Activated naive CD8-positive, alpha-beta T cell treated with anti-CD3 and anti-CD28 coated beads, Interleukin-2, amount 50 U/mL, for 24 hours (primary cell): Measurements from ENCODE around the gene CFAP54.
A peak's percentile ranks its signal among the peaks of the same experiment; 100 is the strongest.
"Not testable (repeated sequence)": the region's sequence is repeated elsewhere in the genome, so short reads cannot be mapped to it uniquely, and the experiment has no call there.

Experiments used
- ATAC-seq: fragments of 150-1000 bp; cut with Tn5 transposase; one replicate; pipeline ENCODE4 v1.10.0; 2021
- DNase-seq: peaks from one replicate; pipeline ENCODE4 v3.0.0; 2021
- H3K27ac Mint-ChIP-seq: one replicate; pipeline ENCODE4 v1.8.0; 2021; ENCODE audit warnings: mild to moderate bottlenecking, mixed read lengths
- H3K27me3 Mint-ChIP-seq: one replicate; pipeline ENCODE4 v1.8.0; 2021; ENCODE audit warnings: mixed read lengths
- H3K36me3 Mint-ChIP-seq: one replicate; pipeline ENCODE4 v1.8.0; 2021; ENCODE audit warnings: low read depth, mixed read lengths
- H3K4me1 Mint-ChIP-seq: one replicate; pipeline ENCODE4 v1.8.0; 2021; ENCODE audit warnings: mixed read lengths
- H3K4me3 Mint-ChIP-seq: one replicate; pipeline ENCODE4 v1.8.0; 2021; ENCODE audit warnings: mild to moderate bottlenecking, moderate library complexity, mixed read lengths
- H3K9me3 Mint-ChIP-seq: one replicate; pipeline ENCODE4 v1.8.0; 2021; ENCODE audit warnings: mixed read lengths

CFAP54 gene, protein sequence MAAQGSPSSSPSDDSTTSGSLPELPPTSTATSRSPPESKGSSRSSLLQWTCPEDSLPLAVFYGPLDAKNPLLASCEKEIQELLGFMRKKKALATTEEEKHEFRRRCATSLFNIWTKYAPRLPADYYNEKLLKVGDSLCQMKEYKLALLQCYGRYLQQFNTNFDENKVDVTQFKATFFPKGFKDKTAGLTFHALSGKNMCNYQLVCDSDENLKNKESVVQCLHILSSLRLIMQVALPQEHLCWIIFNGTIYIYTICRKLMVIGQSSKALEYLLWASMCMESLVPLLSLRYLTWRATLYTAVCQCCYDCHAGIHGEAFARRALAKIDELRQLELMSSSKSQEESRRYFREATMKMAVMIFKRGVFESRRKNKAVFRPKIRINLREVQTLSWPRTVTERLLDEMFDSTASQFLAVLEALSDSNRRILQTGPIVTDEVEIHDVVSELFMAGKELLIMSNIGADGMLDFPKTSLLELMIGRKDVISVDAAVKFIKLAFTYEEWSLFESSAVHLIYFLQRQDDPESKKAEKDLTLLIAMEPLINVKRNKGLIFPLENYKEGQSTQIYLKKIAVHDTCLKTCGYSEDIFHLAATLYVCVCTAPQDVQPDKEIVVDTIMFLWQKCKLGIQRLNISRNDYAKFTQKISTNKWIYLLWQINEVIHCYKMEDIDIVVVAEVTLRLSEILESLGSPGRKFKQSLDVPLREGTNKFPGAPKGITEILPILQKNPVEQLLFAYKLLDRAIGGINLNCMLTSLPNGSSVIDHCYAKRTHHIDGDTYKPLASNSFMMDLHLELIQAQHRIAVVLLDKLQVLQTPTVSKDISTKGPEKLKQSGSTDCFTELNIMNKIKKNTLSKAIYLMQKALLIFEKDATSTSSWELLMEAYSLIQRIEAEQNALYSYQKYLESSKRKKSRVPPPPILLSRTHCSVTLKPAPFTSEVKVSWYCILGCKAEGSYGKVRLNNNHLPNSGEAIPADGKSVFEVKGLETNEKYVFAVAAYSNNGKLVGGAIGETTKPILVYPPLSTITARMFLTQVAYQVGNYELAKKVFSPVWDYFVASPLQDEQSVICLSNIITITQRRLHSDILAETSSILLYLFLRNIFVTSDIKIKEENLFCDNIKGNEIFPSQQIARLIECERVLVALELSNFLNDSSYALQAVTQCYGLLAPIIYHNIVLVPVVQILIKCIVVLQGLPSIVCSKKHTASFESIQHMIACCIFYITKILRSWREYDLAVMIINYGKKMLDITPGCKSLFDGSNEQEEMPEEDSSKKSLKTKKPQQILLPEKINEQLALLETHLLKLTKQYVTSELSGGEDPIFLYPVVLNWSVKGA (N-terminal part only)

DNA sequence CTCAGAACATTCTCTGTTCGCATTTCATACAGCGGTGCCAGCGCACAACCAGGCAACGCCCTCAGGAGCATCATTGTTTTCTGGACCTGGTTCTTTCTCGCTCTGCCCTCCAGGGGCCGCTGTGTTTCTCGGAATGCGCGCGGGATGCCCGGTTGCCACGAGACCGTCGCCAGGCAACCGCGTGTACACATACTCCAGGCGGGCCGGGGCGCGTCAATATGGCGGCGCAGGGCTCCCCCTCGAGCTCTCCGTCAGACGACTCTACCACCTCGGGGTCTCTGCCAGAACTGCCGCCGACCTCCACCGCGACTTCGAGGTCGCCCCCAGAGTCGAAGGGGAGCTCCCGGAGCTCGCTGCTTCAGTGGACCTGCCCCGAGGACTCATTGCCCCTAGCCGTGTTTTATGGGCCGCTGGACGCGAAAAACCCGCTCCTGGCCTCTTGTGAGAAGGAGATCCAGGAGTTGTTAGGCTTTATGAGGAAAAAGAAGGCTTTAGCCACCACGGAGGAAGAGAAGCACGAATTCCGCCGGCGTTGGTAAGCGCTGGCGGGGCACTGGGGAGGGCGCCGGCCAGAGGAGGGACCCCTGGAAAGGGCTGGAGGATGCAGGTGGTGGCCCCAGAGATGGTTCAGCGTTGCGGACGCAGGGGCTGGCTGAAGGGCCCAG, at the start of gene CFAP54:
Gene CFAP54 (plus strand): TSS at position 186 of the 665 bp plus-strand sequence. CDS start 33 bp downstream, at position 219.
- Mint-ChIP-seq H3K36me3 (no peaks in the 10 kb centered on the region), H3K27me3 (no peaks in the 10 kb centered on the region), H3K27ac (peak within 1 kb of the TSS; percentile 74), H3K4me1 (peaks cover 30% of the 10 kb centered on the region), H3K4me3 (peak within 1 kb of the TSS; percentile 85), H3K9me3 (no peaks in the 10 kb centered on the region)
- ATAC-seq (peak; percentile 95), DNase-seq (peak; percentile 94)

DNA sequence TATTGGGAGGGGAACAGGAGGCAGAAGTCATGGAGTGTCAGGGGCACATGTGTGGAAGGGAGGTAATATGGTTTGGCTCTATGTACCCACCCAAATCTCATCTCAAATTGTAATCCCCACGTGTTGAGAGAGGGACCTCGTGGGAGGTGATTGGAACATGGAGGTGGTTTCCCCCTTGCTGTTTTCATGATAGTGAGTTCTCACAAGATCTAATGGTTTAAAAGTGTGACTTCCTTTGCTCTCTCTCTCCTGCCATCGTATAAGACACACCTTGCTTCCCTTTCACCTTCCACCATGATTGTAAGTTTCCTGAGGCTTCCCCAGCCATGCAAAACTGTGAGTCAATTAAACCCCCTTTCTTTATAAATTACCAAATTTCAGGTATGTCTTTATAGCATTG, 47.6 kb upstream of the CFAP54 start:
- DNase-seq (no peak), ATAC-seq (no peak)
- no peaks in the 10 kb centered on the region for H3K36me3 Mint-ChIP-seq
- H3K4me1 Mint-ChIP-seq, result peaks cover 48% of the 10 kb centered on the region
- peaks cover 7% of the 10 kb centered on the region for H3K9me3 Mint-ChIP-seq
- no peaks in the 10 kb centered on the region for H3K27me3 Mint-ChIP-seq
- H3K4me3 Mint-ChIP-seq, result no peak overlapping the region
- peak overlapping the region; percentile 77 for H3K27ac Mint-ChIP-seq

DNA sequence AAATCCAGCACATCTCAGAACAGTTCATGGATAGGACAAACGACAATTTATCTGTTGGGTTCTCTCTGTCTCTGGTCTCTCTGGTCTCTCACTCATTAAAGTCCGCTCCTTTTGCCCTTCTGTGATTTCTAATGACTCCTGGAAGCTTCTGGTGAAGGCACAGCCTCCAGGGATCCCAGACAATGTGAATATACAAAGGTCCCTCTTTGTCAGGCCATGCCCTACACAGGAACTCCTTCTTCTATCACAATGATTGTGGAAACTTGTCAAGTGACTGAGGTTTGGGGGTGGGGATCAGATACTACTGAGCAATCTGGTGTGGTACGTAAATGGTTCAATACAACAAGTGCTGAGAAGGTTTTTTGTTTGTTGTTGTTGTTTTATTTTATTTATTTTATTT, 46.5 kb upstream of the CFAP54 start:
- Mint-ChIP-seq H3K4me1 (peaks cover 48% of the 10 kb centered on the region), H3K36me3 (no peaks in the 10 kb centered on the region), H3K9me3 (peaks cover 7% of the 10 kb centered on the region), H3K27ac (peak overlapping the region; percentile 28), H3K4me3 (no peak overlapping the region), H3K27me3 (no peaks in the 10 kb centered on the region)
- DNase-seq (no peak), ATAC-seq (no peak)

DNA sequence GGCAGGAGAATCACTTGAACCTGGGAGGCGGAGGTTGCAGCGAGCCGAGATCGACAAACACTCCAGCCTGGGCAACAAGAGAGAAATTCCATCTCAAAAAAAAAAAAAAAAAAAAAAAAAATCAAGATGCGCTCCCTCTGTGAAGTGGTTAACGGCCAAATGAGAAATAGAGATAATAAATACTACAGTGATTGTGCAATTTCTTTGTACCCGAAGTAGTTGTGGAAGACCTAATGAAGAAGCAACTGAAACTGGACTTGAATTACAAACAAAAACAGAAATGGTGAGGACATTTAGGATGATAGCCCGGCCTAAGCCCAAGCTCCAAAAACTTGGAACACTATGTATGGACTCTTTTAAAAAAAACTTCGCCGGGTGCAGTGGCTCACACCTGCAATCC, 45.0 kb upstream of the CFAP54 start:
- DNase-seq, result no peak
- no peak for ATAC-seq
- Mint-ChIP-seq H3K27ac (no peak overlapping the region), H3K9me3 (peaks cover 7% of the 10 kb centered on the region), H3K4me3 (no peak overlapping the region), H3K27me3 (no peaks in the 10 kb centered on the region), H3K36me3 (no peaks in the 10 kb centered on the region), H3K4me1 (peaks cover 49% of the 10 kb centered on the region)

DNA sequence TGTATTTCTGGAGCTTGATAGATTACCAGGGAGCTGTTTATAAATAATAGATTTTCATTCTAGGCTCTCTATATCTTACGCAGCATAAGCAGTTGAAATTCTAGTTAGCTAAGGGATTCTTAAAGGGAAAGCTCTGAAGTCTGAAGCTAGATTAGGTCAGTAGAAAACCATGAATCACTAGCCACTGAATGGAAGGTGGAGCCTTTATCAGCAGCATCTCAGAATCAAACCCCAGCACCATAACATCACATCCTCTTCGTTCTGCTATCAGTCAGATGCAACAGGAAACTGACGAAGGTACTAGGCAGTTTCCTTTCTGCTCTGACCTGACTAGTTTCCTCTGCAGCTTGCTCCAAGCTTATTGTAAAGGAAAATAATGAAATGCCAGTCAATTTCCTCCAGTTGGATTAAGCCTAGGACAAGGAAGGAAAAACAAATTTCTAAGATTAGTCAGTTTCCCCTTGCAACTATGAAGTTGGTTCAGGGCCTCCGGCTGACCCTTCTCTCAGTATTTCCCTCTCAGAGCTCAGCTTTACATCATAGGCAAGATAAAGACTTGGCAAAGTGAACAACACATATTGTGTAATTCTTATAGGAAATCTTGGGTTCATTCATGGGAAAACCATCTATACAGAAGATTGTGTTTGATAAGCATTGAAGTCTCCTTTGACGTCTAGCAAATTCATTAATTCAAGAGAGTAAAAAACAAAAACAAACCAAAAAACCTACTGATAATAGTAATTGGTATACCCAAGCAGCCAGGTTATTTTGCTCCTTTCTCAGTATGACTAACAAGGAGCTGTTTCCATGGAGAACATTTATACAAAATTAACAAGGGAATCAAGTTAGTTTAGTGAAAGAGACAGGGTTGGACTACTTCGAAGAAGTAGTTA, 43.4 kb upstream of the CFAP54 start:
- no peaks in the 10 kb centered on the region for H3K36me3 Mint-ChIP-seq
- H3K4me1 Mint-ChIP-seq, result peaks cover 46% of the 10 kb centered on the region
- H3K27ac Mint-ChIP-seq, result peak overlapping the region; percentile 97
- DNase-seq (peak; percentile 30), ATAC-seq (peak; percentile 98)
- H3K4me3 Mint-ChIP-seq, result peak overlapping the region; percentile 72
- H3K9me3 Mint-ChIP-seq, result peaks cover 10% of the 10 kb centered on the region
- H3K27me3 Mint-ChIP-seq, result no peaks in the 10 kb centered on the region

DNA sequence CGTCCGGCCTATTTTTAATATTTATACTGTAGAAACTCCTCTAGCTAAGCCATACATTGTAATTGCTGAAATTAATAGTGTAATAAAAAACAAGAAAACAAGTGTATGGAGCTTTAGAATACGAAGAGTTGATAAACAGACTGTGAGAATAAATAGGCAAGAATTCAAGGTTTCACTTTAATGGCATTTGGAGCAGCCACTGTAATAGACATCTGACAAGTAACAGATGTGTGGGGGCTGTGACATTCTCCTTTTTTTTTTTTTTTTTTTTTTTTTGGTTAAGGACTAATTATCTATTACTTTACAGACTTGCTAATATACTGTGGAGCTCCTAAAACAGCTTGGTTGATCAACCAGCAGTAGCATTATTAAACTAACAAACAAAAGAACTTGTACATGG, 42.1 kb upstream of the CFAP54 start:
- no peak overlapping the region for H3K4me3 Mint-ChIP-seq
- no peak for ATAC-seq
- H3K4me1 Mint-ChIP-seq, result peaks cover 38% of the 10 kb centered on the region

DNA sequence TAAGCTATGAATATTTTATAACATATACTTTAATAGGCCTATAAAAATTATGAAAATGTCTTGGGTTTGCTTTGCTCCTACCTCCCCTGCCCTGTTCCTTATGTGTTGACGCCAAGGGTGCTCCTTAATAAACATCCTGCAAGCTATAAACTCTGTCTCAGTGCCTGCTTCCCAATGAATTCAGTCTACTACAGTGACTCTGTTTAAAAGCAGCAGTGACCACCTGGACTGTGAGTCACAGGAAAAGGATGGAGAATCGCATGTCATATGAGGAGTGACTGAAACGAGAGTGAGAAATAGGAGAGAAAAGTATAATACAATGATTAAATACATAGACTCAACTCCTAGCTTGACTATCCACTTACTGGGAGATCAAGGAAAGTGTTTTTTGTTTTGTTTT, 41.1 kb upstream of the CFAP54 start:
- H3K36me3 Mint-ChIP-seq, result no peaks in the 10 kb centered on the region
- peaks cover 3% of the 10 kb centered on the region for H3K9me3 Mint-ChIP-seq
- H3K4me3 Mint-ChIP-seq, result no peak overlapping the region
- peaks cover 32% of the 10 kb centered on the region for H3K4me1 Mint-ChIP-seq
- no peaks in the 10 kb centered on the region for H3K27me3 Mint-ChIP-seq
- H3K27ac Mint-ChIP-seq, result no peak overlapping the region
- ATAC-seq (no peak), DNase-seq (no peak)

More for the DNA sequence above, 42.1 kb upstream of the CFAP54 start:
- peaks cover 6% of the 10 kb centered on the region for H3K9me3 Mint-ChIP-seq
- no peak overlapping the region for H3K27ac Mint-ChIP-seq
- no peak for DNase-seq
- no peaks in the 10 kb centered on the region for H3K27me3 Mint-ChIP-seq
- H3K36me3 Mint-ChIP-seq, result no peaks in the 10 kb centered on the region

DNA sequence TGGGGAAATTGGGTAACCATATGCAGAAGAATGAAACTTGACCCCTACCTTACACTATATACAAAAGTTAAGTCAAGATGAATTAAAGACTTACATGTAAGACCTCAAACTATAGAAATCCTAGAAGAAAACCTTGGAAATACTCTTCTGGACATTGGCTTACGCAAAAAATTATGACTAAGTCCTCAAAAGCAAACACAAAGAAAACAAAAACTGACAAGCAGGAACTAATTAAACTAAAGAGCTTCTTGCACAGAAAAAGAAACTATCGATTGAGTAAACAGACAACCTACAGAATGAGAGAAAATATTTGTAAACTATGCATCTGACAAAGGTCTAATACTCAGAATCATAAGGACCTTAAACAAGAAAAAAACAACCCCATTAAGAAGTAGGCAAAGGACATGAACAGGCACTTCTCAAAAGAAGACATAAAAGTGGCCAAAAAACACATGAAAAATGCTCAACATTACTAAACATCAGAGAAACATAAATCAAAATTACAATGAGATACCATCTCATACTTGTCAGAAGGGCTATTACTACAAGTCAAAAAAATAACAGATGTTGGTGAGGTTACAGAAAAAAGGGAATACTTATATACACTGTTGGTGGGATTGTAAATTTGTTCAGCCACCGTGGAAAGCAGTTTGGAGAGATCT, 37.0 kb upstream of the CFAP54 start:
- Mint-ChIP-seq H3K9me3 (peaks cover 3% of the 10 kb centered on the region), H3K4me3 (no peak overlapping the region), H3K27ac (no peak overlapping the region), H3K36me3 (no peaks in the 10 kb centered on the region), H3K27me3 (no peaks in the 10 kb centered on the region), H3K4me1 (peaks cover 17% of the 10 kb centered on the region)
- no peak for ATAC-seq
- no peak for DNase-seq

DNA sequence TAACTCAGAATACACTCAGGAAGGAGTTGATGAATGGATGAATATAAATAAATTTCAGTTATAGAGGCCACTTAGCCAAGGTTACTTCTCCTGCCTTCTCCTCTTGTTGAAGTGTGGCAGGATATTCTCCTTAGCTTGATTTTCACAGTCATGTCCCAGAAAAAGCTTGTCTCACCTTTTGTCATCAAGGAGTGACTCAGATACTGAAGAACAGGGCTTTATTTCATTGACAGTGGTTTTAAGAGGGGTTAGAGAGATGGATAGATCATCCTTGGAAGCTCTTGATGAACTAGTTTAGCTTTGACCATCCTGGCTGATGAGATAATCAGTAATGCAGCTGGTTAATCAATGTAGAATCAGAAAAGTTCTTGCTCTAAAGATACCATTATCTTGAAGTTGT, 35.0 kb upstream of the CFAP54 start:
- H3K4me1 Mint-ChIP-seq, result peaks cover 16% of the 10 kb centered on the region
- ATAC-seq (peak; percentile 66), DNase-seq (no peak)
- no peaks in the 10 kb centered on the region for H3K27me3 Mint-ChIP-seq
- H3K36me3 Mint-ChIP-seq, result no peaks in the 10 kb centered on the region
- H3K4me3 Mint-ChIP-seq, result no peak overlapping the region
- H3K27ac Mint-ChIP-seq, result peak overlapping the region; percentile 11
- peaks cover 3% of the 10 kb centered on the region for H3K9me3 Mint-ChIP-seq

DNA sequence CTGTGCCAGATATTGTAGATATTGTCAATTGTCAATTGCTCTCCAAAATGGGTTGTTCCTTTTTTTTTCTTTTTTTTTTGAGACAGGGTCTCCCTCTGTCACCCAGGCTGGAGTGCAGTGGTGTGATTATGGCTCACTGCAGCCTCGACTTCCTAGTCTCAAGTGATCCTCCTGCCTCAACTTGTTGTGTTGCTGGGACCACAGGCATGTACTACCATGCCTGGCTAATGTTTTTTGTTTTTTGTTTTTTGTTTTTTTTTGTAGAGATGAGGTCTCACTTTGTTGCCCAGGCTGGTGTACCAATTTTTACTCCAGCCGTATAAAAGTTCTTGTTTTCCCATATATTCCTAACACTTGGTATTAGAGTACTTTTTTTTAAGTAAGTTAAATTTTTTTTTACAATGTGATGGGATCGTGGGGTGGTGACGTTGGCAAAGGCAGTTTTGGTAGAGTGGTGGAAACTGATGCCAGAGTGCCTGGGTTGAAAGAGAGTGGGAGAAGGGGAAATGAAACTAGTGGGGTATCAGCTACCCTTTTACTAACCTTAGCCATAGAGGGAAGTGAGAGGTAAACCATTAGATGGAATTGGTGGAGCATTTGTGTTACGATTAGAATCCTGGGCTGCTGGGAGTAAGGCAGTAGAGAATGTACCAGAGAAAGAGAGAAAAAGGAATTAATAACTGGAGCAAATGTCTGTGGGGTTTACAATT, 33.0 kb upstream of the CFAP54 start:
- peaks cover 16% of the 10 kb centered on the region for H3K4me1 Mint-ChIP-seq
- ATAC-seq (peak; percentile 61), DNase-seq (no peak)
- no peaks in the 10 kb centered on the region for H3K27me3 Mint-ChIP-seq
- H3K9me3 Mint-ChIP-seq, result no peaks in the 10 kb centered on the region
- no peak overlapping the region for H3K4me3 Mint-ChIP-seq
- H3K27ac Mint-ChIP-seq, result no peak overlapping the region
- no peaks in the 10 kb centered on the region for H3K36me3 Mint-ChIP-seq

DNA sequence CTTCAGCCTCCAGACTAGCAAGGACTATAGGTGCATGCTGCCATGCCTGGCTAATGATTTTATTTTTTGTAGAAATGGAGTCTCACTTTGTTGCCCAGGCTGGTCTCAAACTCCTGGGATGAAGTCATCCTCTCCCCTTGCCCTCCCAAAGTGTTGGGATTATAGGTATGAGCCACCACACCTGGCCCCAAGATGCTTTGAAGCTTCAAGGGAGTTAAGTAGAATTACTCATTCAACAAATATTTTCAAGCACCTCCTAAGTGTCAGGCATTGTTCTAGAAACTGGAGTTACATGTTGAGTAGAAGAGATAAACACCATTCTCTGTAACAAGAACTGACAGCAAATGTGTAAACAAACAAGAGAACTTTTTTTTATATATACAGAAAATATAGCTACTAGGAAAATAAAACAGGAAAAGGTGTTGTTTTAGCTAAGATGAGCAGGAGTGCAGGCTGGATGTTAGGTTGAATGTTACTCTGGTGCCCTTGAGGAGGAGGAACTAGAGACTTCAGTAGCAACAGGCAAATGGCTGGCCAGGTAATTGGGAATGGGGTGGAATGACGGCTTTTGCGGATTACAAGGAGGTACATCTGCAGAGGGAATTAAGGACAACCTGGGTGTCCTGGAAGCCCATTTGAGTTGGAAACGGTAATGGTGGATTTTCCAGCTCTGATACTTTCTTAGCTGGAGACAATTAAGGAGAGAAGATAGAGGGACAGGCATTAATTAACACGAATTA, 32.0 kb upstream of the CFAP54 start:
- no peak overlapping the region for H3K27ac Mint-ChIP-seq
- no peaks in the 10 kb centered on the region for H3K27me3 Mint-ChIP-seq
- no peak for DNase-seq
- ATAC-seq, result no peak
- H3K36me3 Mint-ChIP-seq, result no peaks in the 10 kb centered on the region
- no peaks in the 10 kb centered on the region for H3K9me3 Mint-ChIP-seq
- H3K4me3 Mint-ChIP-seq, result no peak overlapping the region
- peaks cover 16% of the 10 kb centered on the region for H3K4me1 Mint-ChIP-seq

DNA sequence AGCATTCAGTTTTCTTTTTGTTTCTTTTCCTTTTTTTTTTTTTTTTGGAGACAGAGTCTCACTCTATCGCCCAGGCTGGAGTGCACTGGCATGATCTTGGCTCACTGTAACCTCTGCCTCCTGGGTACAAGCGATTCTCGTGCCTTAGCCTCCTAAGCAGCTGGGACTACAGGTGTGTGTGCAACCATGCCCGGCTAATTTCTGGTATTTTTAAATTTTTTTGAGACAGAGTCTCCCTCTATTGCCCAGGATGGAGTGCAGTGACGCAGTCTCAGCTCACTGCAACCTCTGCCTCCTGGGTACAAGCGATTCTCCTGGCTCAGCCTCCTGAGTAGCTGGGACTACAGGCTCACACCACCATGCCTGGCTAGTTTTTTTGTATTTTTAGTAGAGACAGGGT, 30.1 kb upstream of the CFAP54 start:
- H3K36me3 Mint-ChIP-seq, H3K9me3 Mint-ChIP-seq, H3K27me3 Mint-ChIP-seq, ATAC-seq, H3K27ac Mint-ChIP-seq, H3K4me3 Mint-ChIP-seq, DNase-seq: not testable (repeated sequence)
- peaks cover 15% of the 10 kb centered on the region for H3K4me1 Mint-ChIP-seq
